ENCODE measurements around the gene FUT1. TPM values are rescaled to one million over a fixed set of nuclear protein-coding genes. Genes with fewer than 3 reads are reported as not detected.
"Not testable (repeated sequence)": the region's sequence is repeated elsewhere in the genome, so short reads cannot be mapped to it uniquely, and the experiment has no call there.

Gene FUT1
- total RNA-seq, 1 experiment from 2014 or later, result 14.7 TPM

DNA sequence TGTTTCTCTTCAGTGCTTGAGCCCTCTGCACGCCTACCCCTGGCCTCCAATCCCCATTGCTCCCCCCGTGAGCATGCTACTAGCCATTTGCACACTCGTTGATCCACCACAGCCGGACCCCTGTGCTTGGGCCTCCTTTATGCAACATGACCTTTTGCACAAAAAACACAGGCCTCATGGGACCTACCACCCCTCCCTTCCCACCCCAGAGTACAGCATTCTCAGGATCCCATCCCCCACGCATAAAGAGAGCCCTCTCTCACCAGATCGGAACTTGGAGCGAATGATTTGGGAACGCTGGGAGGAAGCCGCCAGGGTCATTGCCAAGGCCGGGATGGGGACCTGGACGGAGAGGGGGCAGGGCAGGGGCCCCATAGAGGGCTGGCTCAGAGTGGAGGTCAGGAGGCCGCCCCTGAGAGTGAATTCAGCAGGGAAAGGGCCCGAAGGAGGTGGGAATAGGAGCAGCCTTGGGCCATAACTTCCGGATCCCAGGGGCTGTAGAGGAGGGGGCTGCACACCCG is 33.7 kb downstream of the FUT1 start:
- H3K27ac Mint-ChIP-seq (ENCODE audit: low read depth, unreplicated experiment), result peak overlapping the region; percentile 6
- H3K9me3 Mint-ChIP-seq (ENCODE audit: unreplicated experiment), result no peaks in the 10 kb centered on the region
- POLR2A ChIA-PET, result no interaction called here
- CTCF ChIA-PET, result no interaction called here
- BruUV-seq (replicated peaks), result no TSS peak
- peaks cover 14% of the 10 kb centered on the region for H3K4me1 Mint-ChIP-seq (ENCODE audit: insufficient read depth, unreplicated experiment)
- TF ChIP-seq CTCF (IDR thresholded peaks at IDR 0.05; ENCODE audit: unreplicated experiment), result no peak
- no peaks in the 10 kb centered on the region for H3K36me3 Mint-ChIP-seq (ENCODE audit: insufficient read depth, unreplicated experiment)
- H3K27me3 Mint-ChIP-seq (ENCODE audit: insufficient read depth, unreplicated experiment), result no peaks in the 10 kb centered on the region
- H3K4me3 Mint-ChIP-seq (ENCODE audit: unreplicated experiment), result no peak overlapping the region
- DNase-seq (ENCODE audit: unreplicated experiment), result no peak
- intact Hi-C loops (cut with micrococcal nuclease), result no loop called here

GRCh38 chr19:48718106-48718505 is 34.3 kb downstream of the FUT1 start:
- H3K36me3 Mint-ChIP-seq (ENCODE audit: insufficient read depth, unreplicated experiment); H3K4me3 Mint-ChIP-seq (ENCODE audit: unreplicated experiment); H3K27me3 Mint-ChIP-seq (ENCODE audit: insufficient read depth, unreplicated experiment); BruUV-seq (replicated peaks); DNase-seq (ENCODE audit: unreplicated experiment); intact Hi-C loops (cut with micrococcal nuclease); POLR2A ChIA-PET; H3K9me3 Mint-ChIP-seq (ENCODE audit: unreplicated experiment): not testable (repeated sequence)
- peaks cover 20% of the 10 kb centered on the region for H3K4me1 Mint-ChIP-seq (ENCODE audit: insufficient read depth, unreplicated experiment)
- peak overlapping the region; percentile 6 for H3K27ac Mint-ChIP-seq (ENCODE audit: low read depth, unreplicated experiment)
- CTCF ChIA-PET, result interaction anchor here (0.9 kb wide), 1 partner anchor 42 kb away, joined by 3 read pairs; no protein-coding TSS in a partner anchor

DNA sequence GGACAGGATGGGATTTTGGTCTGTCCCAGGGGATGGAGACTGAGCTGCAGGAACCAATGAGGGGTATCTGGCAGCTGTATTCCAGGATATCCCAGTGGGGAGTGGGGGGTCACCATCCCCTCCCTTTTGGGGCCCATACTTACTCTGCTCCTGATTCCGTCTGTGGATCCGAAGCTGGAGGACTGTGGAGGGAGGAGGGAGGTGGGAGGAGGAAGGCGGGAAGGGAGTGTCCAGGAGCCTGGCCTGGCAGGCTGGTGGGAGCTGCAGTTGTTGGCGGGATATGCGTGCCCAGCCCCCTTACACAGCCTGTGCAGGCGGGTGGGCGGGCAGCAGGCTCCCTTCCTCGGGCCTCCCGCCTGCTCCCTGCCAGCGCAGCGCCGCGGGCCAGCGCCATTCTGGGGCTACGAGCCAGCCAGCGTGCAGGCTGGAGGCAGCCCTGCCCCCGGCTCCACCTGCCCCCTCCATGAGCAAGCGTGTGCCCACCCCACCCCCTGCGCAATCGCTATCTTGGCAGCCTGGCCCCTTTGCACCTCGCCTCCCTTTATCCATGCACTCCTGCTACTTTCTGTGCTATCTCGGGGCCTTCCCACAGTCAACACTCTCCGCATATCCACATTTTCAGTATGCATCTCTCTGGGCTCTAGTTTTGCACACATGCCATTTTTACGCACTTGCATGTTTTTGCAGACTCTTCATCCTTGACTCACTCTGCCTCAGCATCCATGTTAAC is 35.7 kb downstream of the FUT1 start:
- no TSS peak for BruUV-seq (replicated peaks)
- H3K4me1 Mint-ChIP-seq (ENCODE audit: insufficient read depth, unreplicated experiment), result peaks cover 24% of the 10 kb centered on the region

DNA sequence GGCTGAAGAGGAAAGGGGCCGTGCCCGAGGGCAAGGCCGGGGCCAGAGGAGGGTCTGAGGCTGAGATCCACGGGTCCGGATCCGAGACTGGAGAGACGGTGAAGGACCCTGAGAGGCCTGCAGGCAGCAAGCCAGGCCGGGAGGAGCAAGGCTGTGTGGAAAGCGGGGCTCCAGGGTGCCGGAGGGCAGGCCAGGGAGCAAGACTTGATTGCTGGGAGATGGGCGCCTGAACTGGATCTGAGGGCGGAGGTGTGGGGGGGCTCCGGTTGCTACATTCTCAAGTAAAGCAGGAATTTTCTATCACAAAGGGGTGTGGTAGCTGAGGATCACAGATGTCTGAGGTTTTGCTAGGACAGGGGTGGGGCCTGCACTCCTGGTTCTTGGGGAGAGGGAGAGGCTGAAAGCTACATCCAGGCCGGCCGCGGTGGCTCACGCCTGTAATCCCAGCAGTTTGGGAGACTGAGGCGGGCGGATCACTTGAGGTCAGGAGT is 36.7 kb downstream of the FUT1 start:
- Mint-ChIP-seq H3K4me1 (ENCODE audit: insufficient read depth, unreplicated experiment) (peaks cover 24% of the 10 kb centered on the region), H3K27me3 (ENCODE audit: insufficient read depth, unreplicated experiment) (no peaks in the 10 kb centered on the region), H3K9me3 (ENCODE audit: unreplicated experiment) (no peaks in the 10 kb centered on the region), H3K36me3 (ENCODE audit: insufficient read depth, unreplicated experiment) (no peaks in the 10 kb centered on the region), H3K4me3 (ENCODE audit: unreplicated experiment) (peak overlapping the region; percentile 89), H3K27ac (ENCODE audit: low read depth, unreplicated experiment) (no peak overlapping the region)
- intact Hi-C loops (cut with micrococcal nuclease), result no loop called here
- no peak for DNase-seq (ENCODE audit: unreplicated experiment)
- ChIA-PET CTCF (interaction anchor here (0.6 to 0.7 kb wide), 2 partner anchors 40 to 225 kb away, joined by 3 to 4 read pairs; no protein-coding TSS in a partner anchor), POLR2A (interaction anchor here (0.6 to 1.2 kb wide), 3 partner anchors 9 to 152 kb away, joined by 3 to 4 read pairs (median 3); no protein-coding TSS in a partner anchor)
- BruUV-seq (replicated peaks), result no TSS peak
- TF ChIP-seq CTCF (IDR thresholded peaks at IDR 0.05; ENCODE audit: unreplicated experiment), result no peak

More for the DNA sequence above, 35.7 kb downstream of the FUT1 start:
- ChIA-PET CTCF (interaction anchor here (0.6 to 0.9 kb wide), 3 partner anchors 11 to 41 kb away, joined by 3 to 4 read pairs (median 3); no protein-coding TSS in a partner anchor), POLR2A (interaction anchor here (1.1 to 1.2 kb wide), 2 partner anchors 8 to 153 kb away, joined by 3 to 4 read pairs; no protein-coding TSS in a partner anchor)
- TF ChIP-seq CTCF (IDR thresholded peaks at IDR 0.05; ENCODE audit: unreplicated experiment), result no peak
- intact Hi-C loops (cut with micrococcal nuclease), result no loop called here
- Mint-ChIP-seq H3K27ac (ENCODE audit: low read depth, unreplicated experiment) (no peak overlapping the region), H3K27me3 (ENCODE audit: insufficient read depth, unreplicated experiment) (no peaks in the 10 kb centered on the region), H3K4me3 (ENCODE audit: unreplicated experiment) (no peak overlapping the region), H3K9me3 (ENCODE audit: unreplicated experiment) (no peaks in the 10 kb centered on the region), H3K36me3 (ENCODE audit: insufficient read depth, unreplicated experiment) (no peaks in the 10 kb centered on the region)
- no peak for DNase-seq (ENCODE audit: unreplicated experiment)

Measured in MCF 10A (cell line).